ENCODE results near the gene TMEM202.
"Not testable (repeated sequence)": the region's sequence is repeated elsewhere in the genome, so short reads cannot be mapped to it uniquely, and the experiment has no call there.

TMEM202 gene

DNA sequence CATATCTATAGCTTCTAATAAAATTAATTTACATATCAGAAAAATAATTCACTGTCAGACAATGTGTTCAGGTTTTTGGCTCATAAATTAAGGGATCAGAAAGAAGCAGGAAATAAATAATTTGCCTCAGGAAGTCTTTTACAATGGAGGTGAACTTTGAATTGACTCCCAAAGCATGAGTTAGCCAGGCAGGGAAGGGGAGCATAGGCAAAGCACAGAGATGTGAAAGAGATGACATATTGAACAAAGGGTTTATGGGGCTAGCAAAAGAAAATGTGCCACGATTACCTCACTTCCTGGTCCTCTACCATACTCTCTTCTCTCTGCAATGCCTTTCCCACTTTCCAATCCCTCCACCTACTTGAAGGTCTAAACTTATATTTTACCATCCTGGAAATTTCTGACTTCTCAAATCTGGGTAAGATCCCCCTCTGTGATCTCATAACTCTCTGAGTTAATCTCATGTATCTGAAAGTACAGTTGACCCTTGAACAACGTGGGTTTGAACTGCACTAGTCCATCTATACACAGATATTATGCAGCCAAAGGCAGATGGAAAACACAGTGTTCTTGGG, 18.2 kb upstream of the TMEM202 start:
- TF ChIP-seq, protein P1, sequence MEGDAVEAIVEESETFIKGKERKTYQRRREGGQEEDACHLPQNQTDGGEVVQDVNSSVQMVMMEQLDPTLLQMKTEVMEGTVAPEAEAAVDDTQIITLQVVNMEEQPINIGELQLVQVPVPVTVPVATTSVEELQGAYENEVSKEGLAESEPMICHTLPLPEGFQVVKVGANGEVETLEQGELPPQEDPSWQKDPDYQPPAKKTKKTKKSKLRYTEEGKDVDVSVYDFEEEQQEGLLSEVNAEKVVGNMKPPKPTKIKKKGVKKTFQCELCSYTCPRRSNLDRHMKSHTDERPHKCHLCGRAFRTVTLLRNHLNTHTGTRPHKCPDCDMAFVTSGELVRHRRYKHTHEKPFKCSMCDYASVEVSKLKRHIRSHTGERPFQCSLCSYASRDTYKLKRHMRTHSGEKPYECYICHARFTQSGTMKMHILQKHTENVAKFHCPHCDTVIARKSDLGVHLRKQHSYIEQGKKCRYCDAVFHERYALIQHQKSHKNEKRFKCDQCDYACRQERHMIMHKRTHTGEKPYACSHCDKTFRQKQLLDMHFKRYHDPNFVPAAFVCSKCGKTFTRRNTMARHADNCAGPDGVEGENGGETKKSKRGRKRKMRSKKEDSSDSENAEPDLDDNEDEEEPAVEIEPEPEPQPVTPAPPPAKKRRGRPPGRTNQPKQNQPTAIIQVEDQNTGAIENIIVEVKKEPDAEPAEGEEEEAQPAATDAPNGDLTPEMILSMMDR (IDR thresholded peaks at IDR 0.05; ENCODE audit: low read depth, low read length) = no peak
- H3K4me3 ChIP-seq (ENCODE audit: low read depth, low read length) = no peak overlapping the region

DNA sequence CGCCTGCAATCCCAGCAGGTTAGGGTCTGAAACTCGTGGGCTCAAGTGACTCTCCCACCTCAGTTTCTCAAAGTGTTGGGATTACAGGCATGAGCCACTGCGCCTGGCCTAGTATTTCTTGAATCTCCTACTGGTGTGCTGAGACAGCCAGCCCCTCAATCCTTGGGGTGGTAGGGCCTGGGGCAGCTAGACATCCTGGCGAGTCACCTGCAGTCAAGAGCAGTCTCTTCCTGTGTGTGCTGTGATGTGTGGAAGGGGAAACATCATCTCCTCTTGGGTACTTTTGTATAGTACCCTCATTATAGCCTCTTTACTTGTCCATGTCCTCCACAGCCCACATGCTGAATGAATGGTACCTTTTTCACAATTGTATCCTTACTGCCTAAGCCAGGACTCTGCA, 17.4 kb upstream of the TMEM202 start:
- TF ChIP-seq, protein P1 (IDR thresholded peaks at IDR 0.05; ENCODE audit: low read depth, low read length) = no peak
- H3K4me3 ChIP-seq (ENCODE audit: low read depth, low read length) = no peak overlapping the region

- no peak overlapping the region for H3K4me3 ChIP-seq (ENCODE audit: low read depth, low read length)
- TF ChIP-seq, protein P1 (IDR thresholded peaks at IDR 0.05; ENCODE audit: low read depth, low read length) = no peak
These were observed 16.0 kb upstream of the TMEM202 start for GRCh38 chr15:72382146-72382545.

DNA sequence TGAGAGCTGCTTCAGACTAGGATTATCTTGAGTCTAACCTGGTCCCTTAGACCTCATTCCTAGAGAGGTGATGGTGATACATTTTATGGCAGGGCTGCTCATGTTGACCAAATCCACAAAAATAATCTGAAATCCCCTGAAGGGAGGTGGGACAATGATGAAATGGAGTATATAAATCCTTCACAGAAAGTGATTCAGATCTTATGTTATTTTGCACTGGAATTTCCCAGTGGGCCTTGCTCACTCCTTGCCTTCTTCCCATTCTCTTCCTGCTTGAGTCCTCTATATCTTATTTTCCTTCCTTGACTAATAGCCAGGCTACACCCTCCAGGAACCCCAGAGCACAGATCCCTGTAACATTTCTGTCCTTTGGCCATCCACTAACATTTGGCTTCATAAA, 10.4 kb upstream of the TMEM202 start:
- no peak overlapping the region for H3K4me3 ChIP-seq (ENCODE audit: low read depth, low read length)
- TF ChIP-seq, protein P1 (IDR thresholded peaks at IDR 0.05; ENCODE audit: low read depth, low read length) = no peak

GRCh38 chr15:72389231-72389630, 8.9 kb upstream of the TMEM202 start:
- TF ChIP-seq, protein P1 (IDR thresholded peaks at IDR 0.05; ENCODE audit: low read depth, low read length) = no peak
- no peak overlapping the region for H3K4me3 ChIP-seq (ENCODE audit: low read depth, low read length)

DNA sequence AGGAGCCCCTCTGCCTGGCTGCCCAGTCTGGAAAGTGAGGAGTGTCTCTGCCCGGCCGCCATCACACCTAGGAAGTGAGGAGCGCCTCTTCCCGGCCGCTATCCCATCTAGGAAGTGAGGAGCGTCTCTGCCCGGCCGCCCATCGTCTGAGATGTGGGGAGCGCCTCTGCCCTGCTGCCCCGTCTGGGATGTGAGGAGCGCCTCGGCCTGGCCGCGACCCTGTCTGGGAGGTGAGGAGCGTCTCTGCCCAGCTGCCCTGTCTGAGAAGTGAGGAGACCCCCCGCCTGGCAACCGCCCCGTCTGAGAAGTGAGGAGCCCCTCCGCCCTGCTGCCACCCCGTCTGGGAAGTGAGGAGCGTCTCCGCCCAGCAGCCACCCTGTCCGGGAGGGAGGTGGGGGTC, 1.8 kb upstream of the TMEM202 start:
- not testable (repeated sequence) for H3K4me3 ChIP-seq (ENCODE audit: low read depth, low read length)

GRCh38 chr15:72398648-72399047, 543 bp downstream of the TMEM202 start:
- TF ChIP-seq, protein P1 (IDR thresholded peaks at IDR 0.05; ENCODE audit: low read depth, low read length) = no peak
- H3K4me3 ChIP-seq (ENCODE audit: low read depth, low read length) = no peak overlapping the region

DNA sequence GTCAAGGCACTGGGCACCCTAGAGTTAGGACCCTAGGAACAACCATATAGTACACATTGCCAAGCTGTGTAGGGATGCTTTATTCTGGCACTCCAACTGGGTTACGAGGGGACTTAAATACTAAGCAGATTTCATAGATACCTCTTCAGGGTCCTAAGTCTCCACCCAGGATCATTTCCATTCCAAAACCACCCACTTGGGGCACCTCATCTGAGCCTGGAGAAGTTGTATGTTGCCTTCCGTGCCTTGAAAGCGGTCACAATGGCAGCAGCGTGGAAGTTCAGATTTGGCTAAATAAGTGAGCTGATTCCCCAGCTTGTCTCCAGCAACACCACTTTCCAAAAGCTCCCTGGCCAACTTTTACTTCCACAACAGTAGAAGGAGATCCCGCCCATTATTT, 4.6 kb downstream of the TMEM202 start:
- TF ChIP-seq, protein P1 (IDR thresholded peaks at IDR 0.05; ENCODE audit: low read depth, low read length) = no peak
- no peak overlapping the region for H3K4me3 ChIP-seq (ENCODE audit: low read depth, low read length)

Data from WI38 (cell line).